Liver (tissue), 3 donors: ENCODE results near the gene BMP10.

Experiments used
- CTCF ChIP-seq: fragments of 150-350 bp; IDR thresholded peaks from 2 replicates; pipeline ENCODE4 v1.5.1; 2017; ENCODE audit warnings: improper control_type of control experiment, low read depth, low read length; ENCODE audit not compliant: missing input control
- GABPA ChIP-seq, 2 donors: IDR thresholded peaks in 1 of 2; conservative IDR thresholded peaks in 1 of 2; 2 replicates each; pipeline ENCODE4 v1.6.1; 2016; ENCODE audit warnings: antibody characterized with exemption in 2 of 2, mild to moderate bottlenecking in 1 of 2, moderate library complexity in 1 of 2
- MAX ChIP-seq: IDR thresholded peaks from 2 replicates; pipeline ENCODE4 v1.6.1; 2016; ENCODE audit warnings: antibody characterized with exemption
- NR2F2 ChIP-seq: IDR thresholded peaks from 2 replicates; pipeline ENCODE4 v1.6.1; 2016; ENCODE audit warnings: antibody characterized with exemption
- REST ChIP-seq: IDR thresholded peaks from 2 replicates; pipeline ENCODE4 v1.6.1; 2016; ENCODE audit warnings: antibody characterized with exemption, mild to moderate bottlenecking
- TAF1 ChIP-seq: conservative IDR thresholded peaks from 2 replicates; pipeline ENCODE4 v1.6.1; 2016; ENCODE audit warnings: antibody characterized with exemption, mild to moderate bottlenecking
- TF ChIP-seq, protein P1 (sequence below): IDR thresholded peaks from 2 replicates; pipeline ENCODE4 v1.6.1; 2016; ENCODE audit warnings: antibody characterized with exemption
- donor health status: healthy.
- donor health status: healthy.

DNA sequence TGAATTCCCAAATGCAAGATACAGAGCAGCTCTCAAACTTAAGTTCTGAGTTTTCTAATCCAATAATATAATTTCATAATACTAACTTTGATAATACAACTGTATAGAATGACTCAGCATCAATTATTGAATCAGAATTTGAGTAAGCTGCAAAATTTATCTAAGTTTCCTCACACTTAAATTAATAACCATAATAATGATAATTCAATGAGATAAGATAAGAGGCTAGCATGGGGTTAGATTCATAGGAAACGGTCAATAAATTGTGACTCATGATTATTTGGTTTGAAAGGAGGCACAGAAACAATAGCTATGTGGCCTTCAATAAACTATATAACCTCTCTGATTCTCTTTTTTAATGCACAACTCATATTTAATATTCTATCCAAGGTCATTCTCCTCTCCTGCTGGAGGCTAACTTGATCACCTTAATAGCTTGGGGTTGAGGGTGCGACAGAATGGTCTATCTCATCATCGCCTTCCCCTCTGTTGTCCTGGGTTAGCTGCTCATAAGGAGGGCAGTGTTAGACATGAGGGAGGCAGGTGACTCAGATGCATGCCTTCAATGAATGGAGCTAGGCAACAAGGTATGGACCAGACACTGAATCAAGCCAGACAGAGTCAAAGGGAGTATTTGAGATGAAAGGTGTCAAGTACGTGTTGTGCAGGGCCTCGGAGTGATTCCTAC, 36.2 kb upstream of the BMP10 start:
- TF ChIP-seq CTCF (no peak), TAF1 (no peak), GABPA (IDR thresholded peaks at IDR 0.05 in 1 of 2, conservative IDR thresholded peaks at IDR 0.05 in 1 of 2) (no peak), MAX (no peak), NR2F2 (no peak), REST (no peak)
- TF ChIP-seq, protein P1, sequence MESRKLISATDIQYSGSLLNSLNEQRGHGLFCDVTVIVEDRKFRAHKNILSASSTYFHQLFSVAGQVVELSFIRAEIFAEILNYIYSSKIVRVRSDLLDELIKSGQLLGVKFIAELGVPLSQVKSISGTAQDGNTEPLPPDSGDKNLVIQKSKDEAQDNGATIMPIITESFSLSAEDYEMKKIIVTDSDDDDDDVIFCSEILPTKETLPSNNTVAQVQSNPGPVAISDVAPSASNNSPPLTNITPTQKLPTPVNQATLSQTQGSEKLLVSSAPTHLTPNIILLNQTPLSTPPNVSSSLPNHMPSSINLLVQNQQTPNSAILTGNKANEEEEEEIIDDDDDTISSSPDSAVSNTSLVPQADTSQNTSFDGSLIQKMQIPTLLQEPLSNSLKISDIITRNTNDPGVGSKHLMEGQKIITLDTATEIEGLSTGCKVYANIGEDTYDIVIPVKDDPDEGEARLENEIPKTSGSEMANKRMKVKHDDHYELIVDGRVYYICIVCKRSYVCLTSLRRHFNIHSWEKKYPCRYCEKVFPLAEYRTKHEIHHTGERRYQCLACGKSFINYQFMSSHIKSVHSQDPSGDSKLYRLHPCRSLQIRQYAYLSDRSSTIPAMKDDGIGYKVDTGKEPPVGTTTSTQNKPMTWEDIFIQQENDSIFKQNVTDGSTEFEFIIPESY, result no peak
